Suprapubic skin (tissue), 4 donors: ENCODE results near the gene APPBP2. TPM values are rescaled to one million over a fixed set of nuclear protein-coding genes. Genes with fewer than 3 reads are reported as not detected.

ENCODE experiments used
- DNase-seq, 2 donors: peaks; one replicate each; pipeline ENCODE4 v3.0.0-alpha.2; 2019; ENCODE audit warnings: low spot score in 2 of 2
- H3K27ac ChIP-seq: fragments of 200-600 bp; sonication (generic); one replicate; pipeline ENCODE4 v1.5.1; 2019
- H3K27me3 ChIP-seq: fragments of 200-600 bp; sonication (generic); one replicate; pipeline ENCODE4 v1.5.1; 2019
- H3K36me3 ChIP-seq: fragments of 200-600 bp; sonication (generic); one replicate; pipeline ENCODE4 v1.5.1; 2019
- H3K4me1 ChIP-seq: fragments of 200-600 bp; sonication (generic); one replicate; pipeline ENCODE4 v1.5.1; 2019
- H3K4me3 ChIP-seq: fragments of 200-600 bp; sonication (generic); one replicate; pipeline ENCODE4 v1.5.1; 2019; ENCODE audit warnings: mild to moderate bottlenecking
- H3K9me3 ChIP-seq: fragments of 200-600 bp; sonication (generic); one replicate; pipeline ENCODE4 v1.5.1; 2019
- CTCF ChIP-seq, 2 donors: fragments of 200-600 bp in 1 of 2; fragments of 450-650 bp in 1 of 2; sonication (generic) in 1 of 2; IDR thresholded peaks; one replicate each; pipeline ENCODE4 v1.5.1; 2016 to 2019; ENCODE audit warnings: antibody characterized with exemption in 2 of 2, mild to moderate bottlenecking in 1 of 2, moderate library complexity in 1 of 2
- EP300 ChIP-seq: sonication (generic); formaldehyde crosslinking; IDR thresholded peaks from one replicate; pipeline ENCODE4 v1.6.1; 2017; ENCODE audit warnings: antibody characterized with exemption
- POLR2A ChIP-seq, 2 donors: fragments of 450-650 bp; IDR thresholded peaks; one replicate each; pipeline ENCODE4 v1.6.1; 2017; ENCODE audit warnings: antibody characterized with exemption in 2 of 2, mild to moderate bottlenecking in 2 of 2, moderate library complexity in 2 of 2
- POLR2AphosphoS5 ChIP-seq, 3 donors: sonication (generic); formaldehyde crosslinking; IDR thresholded peaks; one replicate each; pipeline ENCODE4 v1.6.1; 2017; ENCODE audit warnings: antibody characterized with exemption in 3 of 3
- WGBS: methylation state at CpG from one replicate; pipeline ENCODE4 v1.1.5; 2018; 5-methylcytosine and 5-hydroxymethylcytosine counted together
- total RNA-seq, 4 donors: library from RNA; depleted of rRNA; stranded (reverse); fragments of >200 nt; gene quantifications; one replicate each; pipeline ENCODE4 v1.1.0, GENCODE V29; 2016

Gene APPBP2
- total RNA-seq, 4 donors from 2014 or later: 15.4 to 26.3 (median 17.8) TPM

DNA sequence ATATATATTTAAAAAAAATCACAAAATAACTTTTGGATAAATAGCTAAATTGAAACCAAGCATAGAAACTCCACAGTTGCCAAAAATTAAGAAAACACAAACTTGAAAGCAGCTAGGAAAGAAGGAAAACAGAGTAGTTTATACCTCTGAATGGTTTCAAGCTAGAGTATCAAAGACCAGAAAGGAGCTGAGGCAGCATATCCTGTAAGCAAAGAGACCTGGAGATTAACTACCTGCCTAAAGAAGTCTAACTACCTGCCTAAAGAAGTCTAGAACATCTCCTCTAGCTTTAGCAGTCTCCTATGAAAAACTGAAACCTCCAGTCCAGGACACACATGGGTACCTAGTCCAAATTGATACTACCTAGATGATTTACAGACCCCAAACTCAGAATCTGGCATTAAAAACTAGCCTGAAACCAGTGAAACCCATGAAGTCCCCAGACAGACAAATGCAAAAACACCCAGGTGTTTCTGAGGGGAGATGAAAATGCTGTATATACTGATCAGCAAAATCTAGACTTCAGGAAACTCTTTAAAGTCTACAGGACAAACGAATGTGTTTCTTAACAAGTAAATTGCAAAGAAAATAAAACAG is 17.6 kb downstream of the APPBP2 start:
- no peaks in the 10 kb centered on the region for H3K9me3 ChIP-seq
- no peak for DNase-seq
- H3K27ac ChIP-seq: no peak overlapping the region
- no peaks in the 10 kb centered on the region for H3K27me3 ChIP-seq
- TF ChIP-seq CTCF (IDR thresholded peaks at IDR 0.05): no peak
- TF ChIP-seq EP300: no peak
- no peak for TF ChIP-seq POLR2A (IDR thresholded peaks at IDR 0.05)
- no peak for TF ChIP-seq POLR2AphosphoS5 (IDR thresholded peaks at IDR 0.05)
- H3K4me3 ChIP-seq: no peak overlapping the region
- H3K36me3 ChIP-seq: peaks cover 12% of the 10 kb centered on the region
- 80% methylated on average over 1 of the region's 1 CpG for WGBS
- peaks cover 7% of the 10 kb centered on the region for H3K4me1 ChIP-seq

DNA sequence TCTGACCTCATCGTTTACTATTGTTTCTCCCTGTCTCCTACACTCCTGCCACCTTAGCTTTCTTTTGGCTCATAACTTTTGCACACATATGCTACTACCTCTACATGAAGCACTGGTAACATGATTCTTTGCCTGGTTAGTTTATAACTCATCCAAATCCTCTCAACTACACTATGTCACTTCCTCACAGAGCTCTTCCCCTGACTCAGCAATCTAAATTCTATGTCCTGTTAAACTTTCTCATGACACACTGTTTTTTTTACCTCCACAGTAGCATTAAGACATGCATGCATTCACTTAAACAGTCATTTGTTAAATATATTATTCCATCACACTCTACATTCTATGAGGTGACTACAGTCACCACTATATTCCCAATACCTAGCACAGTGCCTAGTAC is 19.7 kb downstream of the APPBP2 start:
- DNase-seq: no peak
- WGBS: 79% methylated on average over 1 of the region's 1 CpG
- Histone ChIP-seq H3K4me3 (no peak overlapping the region), H3K27me3 (no peaks in the 10 kb centered on the region), H3K27ac (no peak overlapping the region), H3K4me1 (peaks cover 7% of the 10 kb centered on the region), H3K9me3 (no peaks in the 10 kb centered on the region), H3K36me3 (peaks cover 2% of the 10 kb centered on the region)
- TF ChIP-seq POLR2AphosphoS5 (IDR thresholded peaks at IDR 0.05) (no peak), POLR2A (IDR thresholded peaks at IDR 0.05) (no peak), EP300 (no peak), CTCF (IDR thresholded peaks at IDR 0.05) (no peak)

- WGBS: 94% methylated on average over 4 of the region's 4 CpGs
- TF ChIP-seq EP300 (no peak), POLR2AphosphoS5 (IDR thresholded peaks at IDR 0.05) (no peak), CTCF (IDR thresholded peaks at IDR 0.05) (no peak), POLR2A (IDR thresholded peaks at IDR 0.05) (no peak)
- H3K27ac ChIP-seq: no peak overlapping the region
Measured at GRCh38 chr17:60502145-60502544, 23.9 kb downstream of the APPBP2 start.

DNA sequence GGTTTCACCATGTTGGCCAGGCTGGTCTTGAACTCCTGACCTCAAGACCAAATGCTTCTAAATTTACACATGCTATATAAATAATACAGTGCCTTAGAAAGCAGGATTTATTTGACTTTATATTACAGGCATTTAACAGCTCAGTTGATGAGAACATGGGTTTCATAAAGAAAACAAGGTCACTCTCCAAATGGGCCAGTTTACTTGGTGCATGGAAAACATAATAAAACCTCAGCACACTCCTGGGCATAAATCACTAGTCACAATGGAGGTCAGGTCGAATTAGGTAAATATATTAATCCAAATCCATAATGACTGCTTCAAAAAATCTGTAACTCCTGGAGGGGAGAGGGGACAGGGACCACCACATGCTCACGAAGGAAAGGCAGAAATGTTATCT is 24.5 kb downstream of the APPBP2 start:
- H3K4me3 ChIP-seq: no peak overlapping the region
- TF ChIP-seq EP300 (no peak), POLR2A (IDR thresholded peaks at IDR 0.05) (no peak), POLR2AphosphoS5 (IDR thresholded peaks at IDR 0.05) (no peak), CTCF (IDR thresholded peaks at IDR 0.05) (no peak)
- no peaks in the 10 kb centered on the region for H3K4me1 ChIP-seq
- H3K9me3 ChIP-seq: no peaks in the 10 kb centered on the region
- H3K27ac ChIP-seq: no peak overlapping the region
- 78% methylated on average over 2 of the region's 2 CpGs for WGBS
- no peaks in the 10 kb centered on the region for H3K27me3 ChIP-seq
- no peak for DNase-seq
- H3K36me3 ChIP-seq: peaks cover 15% of the 10 kb centered on the region

More at GRCh38 chr17:60502145-60502544, 23.9 kb downstream of the APPBP2 start:
- no peaks in the 10 kb centered on the region for H3K9me3 ChIP-seq
- DNase-seq: no peak
- H3K36me3 ChIP-seq: peaks cover 10% of the 10 kb centered on the region
- H3K4me3 ChIP-seq: no peak overlapping the region
- no peaks in the 10 kb centered on the region for H3K4me1 ChIP-seq
- no peaks in the 10 kb centered on the region for H3K27me3 ChIP-seq

GRCh38 chr17:60496041-60496440 is 30.0 kb downstream of the APPBP2 start:
- no peak overlapping the region for H3K27ac ChIP-seq
- no peak for TF ChIP-seq POLR2A (IDR thresholded peaks at IDR 0.05)
- H3K36me3 ChIP-seq: peaks cover 56% of the 10 kb centered on the region
- no peaks in the 10 kb centered on the region for H3K9me3 ChIP-seq
- no peak for DNase-seq
- H3K4me1 ChIP-seq: no peaks in the 10 kb centered on the region
- H3K27me3 ChIP-seq: no peaks in the 10 kb centered on the region
- H3K4me3 ChIP-seq: no peak overlapping the region

DNA sequence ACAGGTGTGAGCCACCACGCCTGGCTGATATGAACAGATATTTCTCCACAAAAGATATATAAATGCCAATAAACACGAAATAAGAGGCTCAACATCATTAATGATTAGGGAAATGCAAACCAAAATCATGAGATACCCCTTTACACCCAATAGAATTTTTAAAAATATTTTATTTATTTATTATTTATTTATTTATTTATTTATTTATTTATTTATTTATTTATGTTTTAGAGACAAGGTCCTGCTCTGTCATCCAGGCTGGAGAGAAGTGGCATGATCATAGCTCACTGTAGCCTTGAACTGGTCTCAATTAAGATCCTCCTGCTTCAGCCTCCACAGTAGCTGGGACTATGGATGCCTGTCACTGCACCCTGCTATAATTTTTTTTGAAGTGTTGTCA is 30.8 kb downstream of the APPBP2 start:
- H3K27me3 ChIP-seq: no peaks in the 10 kb centered on the region
- 96% methylated on average over 2 of the region's 2 CpGs for WGBS
- no peak overlapping the region for H3K4me3 ChIP-seq
- DNase-seq: no peak
- TF ChIP-seq EP300 (no peak), CTCF (IDR thresholded peaks at IDR 0.05) (no peak), POLR2A (IDR thresholded peaks at IDR 0.05) (no peak), POLR2AphosphoS5 (IDR thresholded peaks at IDR 0.05) (no peak)
- H3K4me1 ChIP-seq: no peaks in the 10 kb centered on the region
- H3K9me3 ChIP-seq: no peaks in the 10 kb centered on the region
- peaks cover 62% of the 10 kb centered on the region for H3K36me3 ChIP-seq
- H3K27ac ChIP-seq: no peak overlapping the region
